WERI-Rb-1 (cell line): ENCODE results near the gene OR10H1.
"Not testable (repeated sequence)": the region's sequence is repeated elsewhere in the genome, so short reads cannot be mapped to it uniquely, and the experiment has no call there.

Source experiments
- DNase-seq: peaks from one replicate; pipeline ENCODE4 v3.0.0-alpha.2; 2020
- H3K27ac ChIP-seq: fragments of 250-450 bp; sonication (Bioruptor Pico); 2 replicates; pipeline ENCODE4 v1.5.1; 2020; ENCODE audit warnings: mild to moderate bottlenecking, moderate library complexity
- H3K27me3 ChIP-seq: fragments of 250-450 bp; sonication (Bioruptor Pico); 2 replicates; pipeline ENCODE4 v1.5.1; 2021; ENCODE audit warnings: mild to moderate bottlenecking, low read depth, moderate library complexity; ENCODE audit not compliant: insufficient read depth, severe bottlenecking
- H3K36me3 ChIP-seq: fragments of 250-450 bp; sonication (Bioruptor Pico); 2 replicates; pipeline ENCODE4 v1.5.1; 2020; ENCODE audit warnings: mild to moderate bottlenecking, moderate library complexity
- H3K4me3 ChIP-seq: 2 replicates; pipeline ENCODE4 v1.5.1; 2011; ENCODE audit warnings: low read depth, mild to moderate bottlenecking, control low read depth, low read length
- H3K9me3 ChIP-seq: fragments of 250-450 bp; sonication (Bioruptor Pico); 2 replicates; pipeline ENCODE4 v1.5.1; 2021; ENCODE audit warnings: mild to moderate bottlenecking, moderate library complexity; ENCODE audit not compliant: severe bottlenecking
- CTCF ChIP-seq: IDR thresholded peaks from 2 replicates; pipeline ENCODE4 v1.5.1; 2011; ENCODE audit warnings: low read depth, mild to moderate bottlenecking, control low read depth, inconsistent platforms, low read length

OR10H1 gene

GRCh38 chr19:15838351-15838750 lies 22.9 kb upstream of the OR10H1 start:
- Histone ChIP-seq H3K27ac (no peak overlapping the region), H3K27me3 (peaks cover 70% of the 10 kb centered on the region), H3K9me3 (peaks cover 17% of the 10 kb centered on the region), H3K4me3 (no peak overlapping the region), H3K36me3 (no peaks in the 10 kb centered on the region)
- TF ChIP-seq CTCF, result no peak
- DNase-seq, result no peak

GRCh38 chr19:15837221-15837731 lies 21.8 kb upstream of the OR10H1 start:
- Histone ChIP-seq H3K4me3 (peak overlapping the region; percentile 52), H3K36me3 (no peaks in the 10 kb centered on the region), H3K9me3 (peaks cover 17% of the 10 kb centered on the region), H3K27ac (no peak overlapping the region), H3K27me3 (peaks cover 62% of the 10 kb centered on the region)
- DNase-seq, result no peak
- no peak for TF ChIP-seq CTCF

- peaks cover 17% of the 10 kb centered on the region for H3K9me3 ChIP-seq
- no peak overlapping the region for H3K27ac ChIP-seq
- peaks cover 61% of the 10 kb centered on the region for H3K27me3 ChIP-seq
- H3K36me3 ChIP-seq, result no peaks in the 10 kb centered on the region
- H3K4me3 ChIP-seq, result peak overlapping the region; percentile 52
- no peak for TF ChIP-seq CTCF
- DNase-seq, result peak; percentile 58
Observed at GRCh38 chr19:15836330-15837220, 21.1 kb upstream of the OR10H1 start.

GRCh38 chr19:15835565-15836329 lies 20.3 kb upstream of the OR10H1 start:
- H3K27ac ChIP-seq, H3K4me3 ChIP-seq, H3K36me3 ChIP-seq, DNase-seq: not testable (repeated sequence)
- Histone ChIP-seq H3K27me3 (peaks cover 63% of the 10 kb centered on the region), H3K9me3 (peaks cover 17% of the 10 kb centered on the region)

- Histone ChIP-seq H3K9me3 (peaks cover 17% of the 10 kb centered on the region), H3K27me3 (peaks cover 63% of the 10 kb centered on the region)
- not testable (repeated sequence) for H3K4me3 ChIP-seq, H3K36me3 ChIP-seq, H3K27ac ChIP-seq, DNase-seq
Observed at GRCh38 chr19:15834232-15834631, 18.8 kb upstream of the OR10H1 start.

- Histone ChIP-seq H3K36me3 (no peaks in the 10 kb centered on the region), H3K27me3 (peaks cover 78% of the 10 kb centered on the region), H3K4me3 (no peak overlapping the region), H3K9me3 (peaks cover 9% of the 10 kb centered on the region), H3K27ac (no peak overlapping the region)
- no peak for DNase-seq
- no peak for TF ChIP-seq CTCF
Observed at GRCh38 chr19:15831626-15832025, 16.2 kb upstream of the OR10H1 start.
